H9 (cell line): ENCODE data around the gene NECAB2. TPM values are rescaled to one million over a fixed set of nuclear protein-coding genes. Genes with fewer than 3 reads are reported as not detected.

Source experiments
- DNase-seq: peaks from one replicate; pipeline ENCODE4 v3.0.0-alpha.2; 2017
- H2AFZ ChIP-seq: one replicate; pipeline ENCODE4 v1.6.1; 2013; ENCODE audit warnings: mild to moderate bottlenecking, low read length, control low read depth, moderate library complexity
- H2AK5ac ChIP-seq: 2 replicates; pipeline ENCODE4 v1.6.1; 2013; ENCODE audit warnings: low read length, control low read depth, mixed read lengths; ENCODE audit not compliant: insufficient read length
- H2BK120ac ChIP-seq: one replicate; pipeline ENCODE4 v1.6.1; 2013; ENCODE audit warnings: low read depth, mild to moderate bottlenecking, low read length, control low read depth, inconsistent platforms; ENCODE audit not compliant: poor library complexity, severe bottlenecking
- H2BK12ac ChIP-seq: 2 replicates; pipeline ENCODE4 v1.6.1; 2013; ENCODE audit warnings: low read length, control low read depth, mixed read lengths, low read depth; ENCODE audit not compliant: insufficient read length
- H2BK15ac ChIP-seq: 2 replicates; pipeline ENCODE4 v1.6.1; 2013; ENCODE audit warnings: low read depth, low read length, control low read depth
- H2BK20ac ChIP-seq: one replicate; pipeline ENCODE4 v1.6.1; 2013; ENCODE audit warnings: low read depth, mild to moderate bottlenecking, low read length, control low read depth, inconsistent platforms; ENCODE audit not compliant: poor library complexity, severe bottlenecking
- H2BK5ac ChIP-seq: 2 replicates; pipeline ENCODE4 v1.6.1; 2013; ENCODE audit warnings: low read length, control low read depth, mixed read lengths; ENCODE audit not compliant: insufficient read length
- H3K14ac ChIP-seq: 2 replicates; pipeline ENCODE4 v1.6.1; 2013; ENCODE audit warnings: low read length, control low read depth; ENCODE audit not compliant: insufficient read depth
- H3K18ac ChIP-seq: 2 replicates; pipeline ENCODE4 v1.6.1; 2013; ENCODE audit warnings: low read depth, mild to moderate bottlenecking, mixed read lengths, low read length, control low read depth; ENCODE audit not compliant: insufficient read length
- H3K23ac ChIP-seq: 2 replicates; pipeline ENCODE4 v1.6.1; 2013; ENCODE audit warnings: low read length, control low read depth, mixed read lengths, low read depth; ENCODE audit not compliant: insufficient read length
- H3K23me2 ChIP-seq: 2 replicates; pipeline ENCODE4 v1.6.1; 2013; ENCODE audit warnings: low read depth, mild to moderate bottlenecking, mixed read lengths, low read length, control low read depth; ENCODE audit not compliant: insufficient read length, poor library complexity, severe bottlenecking
- H3K27ac ChIP-seq: 2 replicates; pipeline ENCODE4 v1.5.1; 2013; ENCODE audit warnings: low read length, control low read depth, mixed read lengths, low read depth; ENCODE audit not compliant: insufficient read length
- H3K27me3 ChIP-seq: 2 replicates; pipeline ENCODE4 v1.6.1; 2013; ENCODE audit warnings: low read length, control low read depth, inconsistent platforms; ENCODE audit not compliant: insufficient read depth
- H3K4ac ChIP-seq: 2 replicates; pipeline ENCODE4 v1.6.1; 2013; ENCODE audit warnings: low read depth, mild to moderate bottlenecking, control low read depth, inconsistent platforms, low read length, moderate library complexity
- H3K4me1 ChIP-seq: 2 replicates; pipeline ENCODE4 v1.6.1; 2013; ENCODE audit warnings: low read length, control low read depth, inconsistent platforms; ENCODE audit not compliant: insufficient read depth
- H3K4me2 ChIP-seq: 2 replicates; pipeline ENCODE4 v1.6.1; 2013; ENCODE audit warnings: low read length, control low read depth, mixed read lengths; ENCODE audit not compliant: insufficient read length, insufficient read depth
- H3K56ac ChIP-seq: 2 replicates; pipeline ENCODE4 v1.6.1; 2013; ENCODE audit warnings: low read depth, mild to moderate bottlenecking, mixed read lengths, low read length, control low read depth; ENCODE audit not compliant: insufficient read length
- H3K79me1 ChIP-seq: 2 replicates; pipeline ENCODE4 v1.6.1; 2013; ENCODE audit warnings: low read depth, mild to moderate bottlenecking, moderate library complexity, low read length, control low read depth, inconsistent platforms; ENCODE audit not compliant: insufficient read depth, poor library complexity, severe bottlenecking
- H3K79me2 ChIP-seq: 2 replicates; pipeline ENCODE4 v1.6.1; 2013; ENCODE audit warnings: low read length, control low read depth, inconsistent platforms; ENCODE audit not compliant: insufficient read depth
- H3K9ac ChIP-seq: 2 replicates; pipeline ENCODE4 v1.6.1; 2013; ENCODE audit warnings: low read length, control low read depth, mixed read lengths; ENCODE audit not compliant: insufficient read length; ENCODE audit errors: extremely low read depth
- H3K9me3 ChIP-seq: one replicate; pipeline ENCODE4 v1.6.1; 2013; ENCODE audit warnings: low read depth, low read length, inconsistent platforms; ENCODE audit not compliant: control insufficient read depth
- H3T11ph ChIP-seq: one replicate; pipeline ENCODE4 v1.6.1; 2013; ENCODE audit warnings: mild to moderate bottlenecking, low read length, control low read depth, inconsistent platforms
- H4K20me1 ChIP-seq: one replicate; pipeline ENCODE4 v1.6.1; 2013; ENCODE audit not compliant: control insufficient read depth, insufficient read length, insufficient read depth
- H4K5ac ChIP-seq: 2 replicates; pipeline ENCODE4 v1.6.1; 2013; ENCODE audit warnings: low read depth, mild to moderate bottlenecking, mixed read lengths, low read length, control low read depth; ENCODE audit not compliant: insufficient read length
- H4K8ac ChIP-seq: replicated peaks from 2 replicates; pipeline ENCODE4 v1.6.1; 2013; ENCODE audit warnings: low read length, control low read depth, mixed read lengths, low read depth; ENCODE audit not compliant: insufficient read length
- H4K91ac ChIP-seq: 2 replicates; pipeline ENCODE4 v1.6.1; 2013; ENCODE audit warnings: low read depth, mild to moderate bottlenecking, moderate library complexity, mixed read lengths, low read length, control low read depth; ENCODE audit not compliant: insufficient read length
- H3K27ac Mint-ChIP-seq, 3 experiments: 2 replicates in 2 of 3; 3 replicates in 1 of 3; pipeline ENCODE4 v1.8.0; 2020 to 2021; ENCODE audit warnings: mixed read lengths in 3 of 3, mild to moderate bottlenecking in 1 of 3, moderate library complexity in 1 of 3
- H3K27me3 Mint-ChIP-seq: 2 replicates; pipeline ENCODE4 v1.8.0; 2021; ENCODE audit warnings: low read depth, mild to moderate bottlenecking, moderate library complexity, mixed read lengths
- H3K36me3 Mint-ChIP-seq, 3 experiments: 2 replicates in 2 of 3; 3 replicates in 1 of 3; pipeline ENCODE4 v1.8.0; 2020 to 2021; ENCODE audit warnings: low read depth in 3 of 3, mixed read lengths in 3 of 3; ENCODE audit not compliant: insufficient read depth in 1 of 3
- H3K4me1 Mint-ChIP-seq, 2 experiments: 2 replicates each; pipeline ENCODE4 v1.8.0; 2020; ENCODE audit warnings: mixed read lengths in 2 of 2
- H3K4me3 Mint-ChIP-seq, 2 experiments: 2 replicates in 1 of 2; 3 replicates in 1 of 2; pipeline ENCODE4 v1.8.0; 2020 to 2021; ENCODE audit warnings: mild to moderate bottlenecking in 2 of 2, mixed read lengths in 2 of 2, moderate library complexity in 1 of 2
- H3K9me3 Mint-ChIP-seq, 2 experiments: 2 replicates in 1 of 2; 3 replicates in 1 of 2; pipeline ENCODE4 v1.8.0; 2020; ENCODE audit warnings: mild to moderate bottlenecking in 2 of 2, mixed read lengths in 2 of 2, moderate library complexity in 1 of 2
- WGBS: extraction: QIAGEN DNeasy Blood & Tissue Kit; methylation state at CpG from one replicate; pipeline ENCODE4 v1.1.7; 2013; ENCODE audit warnings: missing lambda C conversion rate, low lambda C conversion rate, mixed read lengths; ENCODE audit not compliant: insufficient read length; ENCODE audit errors: extremely low coverage; 5-methylcytosine and 5-hydroxymethylcytosine counted together
- total RNA-seq: library from RNA; stranded (reverse); gene quantifications from 2 replicates; pipeline ENCODE4 v1.2.1, GENCODE V29; 2021
- TF ChIP-seq, protein P1 (sequence below): fragments of 200-600 bp; sonication (generic); conservative IDR thresholded peaks from 3 replicates; pipeline ENCODE4 v1.8.0; 2021; ENCODE audit warnings: antibody characterized with exemption, mild to moderate bottlenecking

NECAB2 gene
- total RNA-seq, 1 experiment from 2014 or later: 12.6 TPM

DNA sequence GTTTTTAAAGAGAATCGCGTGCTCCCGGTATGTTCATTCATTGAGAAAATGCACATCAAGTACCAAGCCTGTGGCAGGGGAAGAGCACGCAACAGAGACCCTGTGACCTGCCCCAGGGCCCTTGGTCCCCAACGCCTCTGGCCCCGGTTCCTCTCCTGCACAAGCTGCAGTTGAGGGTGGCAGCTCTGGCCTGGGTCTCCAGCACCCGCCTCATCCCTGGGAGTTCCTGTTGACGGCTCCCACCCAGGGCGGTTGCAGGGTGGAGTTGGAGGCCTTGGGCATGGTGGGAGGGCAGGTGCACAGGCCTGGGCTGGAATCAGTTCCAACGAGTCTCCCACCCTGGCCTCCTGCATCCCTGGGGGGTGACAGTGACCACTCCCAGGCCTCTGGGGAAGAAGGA, 5.0 kb downstream of the NECAB2 start:
- Histone ChIP-seq H2BK5ac (no peak overlapping the region), H3K23ac (no peak overlapping the region), H4K8ac (no peak overlapping the region), H3K18ac (no peak overlapping the region), H4K91ac (no peak overlapping the region), H3T11ph (no peak overlapping the region), H3K9me3 (peaks cover under 1% of the 10 kb centered on the region), H3K79me1 (no peaks in the 10 kb centered on the region), H3K56ac (no peak overlapping the region), H3K14ac (no peak overlapping the region), H3K4me2 (no peak overlapping the region), H2AK5ac (no peak overlapping the region), H3K4ac (no peak overlapping the region), H3K27me3 (peaks cover 2% of the 10 kb centered on the region; the same call in 1 of the 2 replicates), H3K23me2 (peaks cover 6% of the 10 kb centered on the region), H3K79me2 (no peaks in the 10 kb centered on the region), H4K5ac (no peak overlapping the region), H3K27ac (no peak overlapping the region), H2BK20ac (no peak overlapping the region), H2BK15ac (no peak overlapping the region), H2BK12ac (no peak overlapping the region), H2BK120ac (no peak overlapping the region), H3K4me1 (no peaks in the 10 kb centered on the region), H3K9ac (no peak overlapping the region), H4K20me1 (no peaks in the 10 kb centered on the region), H2AFZ (no peak overlapping the region)
- H3K27ac Mint-ChIP-seq: no peak overlapping the region
- peaks cover 8 to 9% of the 10 kb centered on the region in 2 experiments for H3K9me3 Mint-ChIP-seq
- DNase-seq: no peak
- H3K36me3 Mint-ChIP-seq: peaks cover 6 to 14% (median 6%) of the 10 kb centered on the region in 3 experiments
- peaks cover 28% of the 10 kb centered on the region for H3K27me3 Mint-ChIP-seq
- TF ChIP-seq, protein P1, sequence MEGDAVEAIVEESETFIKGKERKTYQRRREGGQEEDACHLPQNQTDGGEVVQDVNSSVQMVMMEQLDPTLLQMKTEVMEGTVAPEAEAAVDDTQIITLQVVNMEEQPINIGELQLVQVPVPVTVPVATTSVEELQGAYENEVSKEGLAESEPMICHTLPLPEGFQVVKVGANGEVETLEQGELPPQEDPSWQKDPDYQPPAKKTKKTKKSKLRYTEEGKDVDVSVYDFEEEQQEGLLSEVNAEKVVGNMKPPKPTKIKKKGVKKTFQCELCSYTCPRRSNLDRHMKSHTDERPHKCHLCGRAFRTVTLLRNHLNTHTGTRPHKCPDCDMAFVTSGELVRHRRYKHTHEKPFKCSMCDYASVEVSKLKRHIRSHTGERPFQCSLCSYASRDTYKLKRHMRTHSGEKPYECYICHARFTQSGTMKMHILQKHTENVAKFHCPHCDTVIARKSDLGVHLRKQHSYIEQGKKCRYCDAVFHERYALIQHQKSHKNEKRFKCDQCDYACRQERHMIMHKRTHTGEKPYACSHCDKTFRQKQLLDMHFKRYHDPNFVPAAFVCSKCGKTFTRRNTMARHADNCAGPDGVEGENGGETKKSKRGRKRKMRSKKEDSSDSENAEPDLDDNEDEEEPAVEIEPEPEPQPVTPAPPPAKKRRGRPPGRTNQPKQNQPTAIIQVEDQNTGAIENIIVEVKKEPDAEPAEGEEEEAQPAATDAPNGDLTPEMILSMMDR: no peak
- H3K4me1 Mint-ChIP-seq: peaks cover 25 to 62% of the 10 kb centered on the region in 2 experiments
- no CpG with 5 or more reads among the region's 10 CpGs for WGBS
- no peak overlapping the region for H3K4me3 Mint-ChIP-seq
